GM12891 (cell line): Measurements from ENCODE around the gene SERINC2.

Experiments
- PAX5 ChIP-seq: IDR thresholded peaks from 2 replicates; pipeline ENCODE4 v1.6.1; 2011; ENCODE audit warnings: low read length, moderate library complexity, mild to moderate bottlenecking; ENCODE audit not compliant: insufficient read depth, severe bottlenecking
- POLR2A ChIP-seq: IDR thresholded peaks from 2 replicates; pipeline ENCODE4 v1.6.1; 2011; ENCODE audit warnings: low read depth, low read length, control low read depth
- POLR2AphosphoS5 ChIP-seq: IDR thresholded peaks from 2 replicates; pipeline ENCODE4 v1.6.1; 2011; ENCODE audit warnings: low read depth, low read length, control low read depth
- POU2F2 ChIP-seq: IDR thresholded peaks from 2 replicates; pipeline ENCODE4 v1.6.1; 2011; ENCODE audit warnings: low read depth, mild to moderate bottlenecking, control low read depth, low read length, moderate library complexity
- SPI1 ChIP-seq: IDR thresholded peaks from 2 replicates; pipeline ENCODE4 v1.6.1; 2011; ENCODE audit warnings: low read depth, low read length, control low read depth
- TAF1 ChIP-seq: IDR thresholded peaks from 2 replicates; pipeline ENCODE4 v1.6.1; 2011; ENCODE audit warnings: low read depth, low read length, control low read depth

DNA sequence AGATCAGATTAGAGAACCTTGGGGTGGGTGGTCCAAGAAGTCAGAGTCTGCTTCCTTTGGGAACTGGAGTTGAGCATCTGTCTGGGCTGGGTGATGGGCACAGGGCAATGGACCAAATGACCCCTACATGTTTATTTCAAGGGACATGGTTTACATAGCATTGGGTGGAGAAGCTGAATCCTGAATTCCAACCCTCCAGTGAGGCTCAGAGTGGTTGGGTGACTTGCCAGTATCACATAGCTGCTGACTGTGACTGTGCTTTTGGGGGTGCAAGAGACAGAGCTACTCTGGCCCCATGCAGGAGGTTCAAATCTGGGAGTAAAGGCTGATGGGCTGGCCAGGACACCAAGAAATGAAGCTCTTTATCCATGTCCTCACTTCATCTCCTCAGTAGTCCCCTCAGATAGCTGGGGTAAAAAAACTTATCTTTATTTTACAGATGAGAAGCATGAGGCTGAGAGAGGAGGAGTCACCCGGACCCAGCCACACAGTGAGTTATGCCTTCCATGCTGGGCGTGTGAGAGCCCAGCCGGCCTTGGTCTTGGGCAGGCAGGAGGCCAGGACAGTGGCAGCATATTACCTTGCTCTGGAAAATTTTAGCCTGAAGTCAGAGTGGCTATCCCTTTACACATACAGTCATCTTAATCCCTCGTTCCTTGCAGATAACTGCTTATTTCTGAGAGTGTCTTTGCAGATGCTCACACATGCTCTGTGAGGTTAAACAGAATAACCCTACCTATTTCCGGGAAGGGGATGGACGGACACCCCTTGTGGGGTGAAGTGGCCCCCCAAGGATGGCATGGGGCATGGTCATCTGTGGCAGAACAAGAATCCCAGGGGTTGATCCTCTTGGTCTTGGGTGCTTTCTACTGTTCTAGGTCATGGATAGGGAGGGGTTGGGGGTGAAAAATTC is 2.8 kb upstream of the SERINC2 start:
- TF ChIP-seq SPI1, result no peak
- no peak for TF ChIP-seq POLR2AphosphoS5
- no peak for TF ChIP-seq POLR2A
- no peak for TF ChIP-seq TAF1
- TF ChIP-seq POU2F2, result no peak
- TF ChIP-seq PAX5, result no peak
